ENCODE data around the gene PTPRM.

DNA sequence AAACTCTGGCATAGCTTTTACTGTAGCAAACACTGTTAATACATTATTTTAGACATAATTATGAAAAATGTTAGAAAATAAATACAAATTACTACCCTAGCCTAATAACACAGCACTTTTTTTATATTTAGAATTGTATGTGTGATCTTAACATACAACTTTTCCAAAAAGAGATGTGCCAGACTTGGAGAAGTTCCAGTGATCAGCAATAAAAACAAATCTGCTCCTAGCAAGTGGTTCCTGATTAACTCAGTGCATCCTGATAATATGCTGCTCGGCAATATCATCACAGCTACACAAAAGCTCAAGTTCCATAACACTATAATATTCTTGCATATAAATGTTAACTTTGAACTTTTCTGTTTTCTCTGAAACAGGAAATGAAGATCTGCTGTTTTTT is 22.4 kb upstream of the PTPRM start:
- TF ChIP-seq EP300 (IDR thresholded peaks at IDR 0.05), result no peak
- no peak for TF ChIP-seq RFX5 (IDR thresholded peaks at IDR 0.05)
- TF ChIP-seq CTCF (IDR thresholded peaks at IDR 0.05), result no peak
- TF ChIP-seq POLR2A (IDR thresholded peaks at IDR 0.05; ENCODE audit: low read length), result no peak
